ENCODE results near the gene CPTP.
"Not testable (repeated sequence)": the region's sequence is repeated elsewhere in the genome, so short reads cannot be mapped to it uniquely, and the experiment has no call there.

- TF ChIP-seq, protein P1, sequence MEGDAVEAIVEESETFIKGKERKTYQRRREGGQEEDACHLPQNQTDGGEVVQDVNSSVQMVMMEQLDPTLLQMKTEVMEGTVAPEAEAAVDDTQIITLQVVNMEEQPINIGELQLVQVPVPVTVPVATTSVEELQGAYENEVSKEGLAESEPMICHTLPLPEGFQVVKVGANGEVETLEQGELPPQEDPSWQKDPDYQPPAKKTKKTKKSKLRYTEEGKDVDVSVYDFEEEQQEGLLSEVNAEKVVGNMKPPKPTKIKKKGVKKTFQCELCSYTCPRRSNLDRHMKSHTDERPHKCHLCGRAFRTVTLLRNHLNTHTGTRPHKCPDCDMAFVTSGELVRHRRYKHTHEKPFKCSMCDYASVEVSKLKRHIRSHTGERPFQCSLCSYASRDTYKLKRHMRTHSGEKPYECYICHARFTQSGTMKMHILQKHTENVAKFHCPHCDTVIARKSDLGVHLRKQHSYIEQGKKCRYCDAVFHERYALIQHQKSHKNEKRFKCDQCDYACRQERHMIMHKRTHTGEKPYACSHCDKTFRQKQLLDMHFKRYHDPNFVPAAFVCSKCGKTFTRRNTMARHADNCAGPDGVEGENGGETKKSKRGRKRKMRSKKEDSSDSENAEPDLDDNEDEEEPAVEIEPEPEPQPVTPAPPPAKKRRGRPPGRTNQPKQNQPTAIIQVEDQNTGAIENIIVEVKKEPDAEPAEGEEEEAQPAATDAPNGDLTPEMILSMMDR (IDR thresholded peaks at IDR 0.05; ENCODE audit: borderline replicate concordance, extremely low read depth, low read length, poor library complexity, severe bottlenecking) = not testable (repeated sequence)
- not testable (repeated sequence) for TF ChIP-seq EZH2 (IDR thresholded peaks at IDR 0.05; ENCODE audit: borderline replicate concordance, low read depth, low read length, severe bottlenecking)
Measured at GRCh38 chr1:1370094-1370493, 45.5 kb downstream of the CPTP start.

All from DND-41 (cell line).